Measurements from ENCODE around the gene ANO7. TPM values are rescaled to one million over a fixed set of nuclear protein-coding genes. Genes with fewer than 3 reads are reported as not detected.
A peak's percentile ranks its signal among the peaks of the same experiment; 100 is the strongest.

ANO7 gene
- total RNA-seq, 1 experiment from 2014 or later, result 0.19 TPM

DNA sequence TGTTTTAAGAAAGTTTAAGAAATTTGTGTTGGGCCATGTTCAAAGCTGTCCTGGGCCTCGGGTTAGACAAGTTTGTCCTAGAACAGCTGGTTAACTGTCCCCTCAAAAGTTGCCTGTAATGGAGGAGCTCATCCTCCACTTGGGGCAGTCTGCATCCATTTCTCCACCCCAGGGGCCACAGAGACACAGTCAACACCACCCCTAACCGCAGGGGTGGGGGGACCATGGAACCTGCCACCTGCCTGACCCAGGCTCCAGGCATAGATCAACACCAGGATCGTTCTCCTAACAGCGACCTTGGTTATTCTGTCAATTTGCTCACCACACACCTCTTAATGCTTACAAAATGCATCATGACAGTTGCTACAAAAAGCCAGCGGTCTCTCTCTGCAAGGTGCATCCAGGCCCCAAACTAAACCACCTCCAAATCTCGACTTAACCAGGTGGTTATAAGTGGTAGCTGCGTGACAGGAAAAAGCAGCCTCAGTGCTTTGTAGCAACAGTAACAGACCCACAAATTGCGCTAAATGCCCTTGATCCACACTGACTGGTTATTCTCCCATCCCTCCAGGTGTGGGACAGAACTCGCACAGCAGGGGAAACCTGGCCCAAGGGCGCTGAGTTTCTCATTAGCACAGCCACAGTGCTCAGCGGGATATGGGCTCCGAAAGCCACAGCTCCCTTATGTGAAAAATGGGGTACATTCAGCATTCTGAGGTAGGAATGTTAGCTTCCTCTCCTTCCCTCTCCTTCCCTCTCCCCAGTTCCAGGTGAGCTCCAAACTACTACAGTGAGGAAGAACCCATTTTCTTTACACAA, 79.0 kb downstream of the ANO7 start:
- Histone ChIP-seq H4K20me1 (ENCODE audit: insufficient read depth, low read depth, low read length) (peaks cover 37% of the 10 kb centered on the region), H3K27ac (ENCODE audit: low read length) (no peak overlapping the region), H3K9ac (ENCODE audit: low read length) (no peak overlapping the region), H2AFZ (ENCODE audit: low read length) (no peak overlapping the region), H3K36me3 (ENCODE audit: insufficient read depth, low read length) (peaks cover 6% of the 10 kb centered on the region; the same call in 1 of the 2 replicates), H3K79me2 (ENCODE audit: low read length) (peaks cover 60% of the 10 kb centered on the region), H3K4me3 (ENCODE audit: low read length) (no peak overlapping the region), H3K4me1 (ENCODE audit: low read length) (peaks cover 16% of the 10 kb centered on the region), H3K27me3 (ENCODE audit: low read length) (no peaks in the 10 kb centered on the region), H3K9me3 (ENCODE audit: low read length) (no peaks in the 10 kb centered on the region), H3K4me2 (ENCODE audit: low read depth, low read length, poor library complexity, severe bottlenecking) (no peak overlapping the region), H3K9me2 (replicated peaks; ENCODE audit: insufficient read depth, low read length) (no peaks in the 10 kb centered on the region)
- no peak for DNase-seq

DNA sequence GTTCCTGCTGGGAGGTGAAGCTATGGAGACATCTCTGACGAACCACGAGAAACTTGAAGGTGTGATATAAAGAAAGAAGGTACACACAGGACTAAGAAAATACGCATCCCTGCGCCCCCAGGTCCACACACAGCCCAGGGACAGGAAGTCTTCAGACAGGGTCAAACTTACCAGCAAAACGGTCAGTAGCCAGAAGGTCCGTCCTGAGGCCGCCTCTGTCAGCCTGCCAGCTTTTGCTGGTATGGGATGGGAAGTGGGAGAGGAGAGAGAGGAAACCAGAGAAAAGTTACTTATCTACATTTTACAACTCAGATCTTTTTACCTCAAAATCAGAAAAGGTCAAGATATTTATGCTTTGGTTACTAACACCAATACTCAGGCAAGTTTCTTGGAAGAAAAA, 79.8 kb downstream of the ANO7 start:
- Histone ChIP-seq H3K4me2 (ENCODE audit: low read depth, low read length, poor library complexity, severe bottlenecking) (no peak overlapping the region), H3K27ac (ENCODE audit: low read length) (no peak overlapping the region), H3K27me3 (ENCODE audit: low read length) (no peaks in the 10 kb centered on the region), H3K36me3 (ENCODE audit: insufficient read depth, low read length) (no peaks in the 10 kb centered on the region; the same call in 1 of the 2 replicates), H3K4me3 (ENCODE audit: low read length) (no peak overlapping the region), H2AFZ (ENCODE audit: low read length) (no peak overlapping the region), H3K9ac (ENCODE audit: low read length) (no peak overlapping the region), H3K4me1 (ENCODE audit: low read length) (peaks cover 21% of the 10 kb centered on the region), H3K9me3 (ENCODE audit: low read length) (no peaks in the 10 kb centered on the region), H3K79me2 (ENCODE audit: low read length) (peaks cover 63% of the 10 kb centered on the region), H4K20me1 (ENCODE audit: insufficient read depth, low read depth, low read length) (peaks cover 42% of the 10 kb centered on the region), H3K9me2 (replicated peaks; ENCODE audit: insufficient read depth, low read length) (no peaks in the 10 kb centered on the region)
- DNase-seq, result no peak

GRCh38 chr2:241268716-241269445, 80.4 kb downstream of the ANO7 start:
- DNase-seq, result no peak
- Histone ChIP-seq H3K9ac (ENCODE audit: low read length) (no peak overlapping the region), H3K9me3 (ENCODE audit: low read length) (no peaks in the 10 kb centered on the region), H3K27ac (ENCODE audit: low read length) (no peak overlapping the region), H3K4me1 (ENCODE audit: low read length) (peaks cover 23% of the 10 kb centered on the region), H3K27me3 (ENCODE audit: low read length) (no peaks in the 10 kb centered on the region), H3K9me2 (replicated peaks; ENCODE audit: insufficient read depth, low read length) (no peaks in the 10 kb centered on the region), H4K20me1 (ENCODE audit: insufficient read depth, low read depth, low read length) (peaks cover 48% of the 10 kb centered on the region), H2AFZ (ENCODE audit: low read length) (no peak overlapping the region), H3K79me2 (ENCODE audit: low read length) (peaks cover 69% of the 10 kb centered on the region), H3K4me3 (ENCODE audit: low read length) (no peak overlapping the region), H3K36me3 (ENCODE audit: insufficient read depth, low read length) (no peaks in the 10 kb centered on the region; the same call in 1 of the 2 replicates), H3K4me2 (ENCODE audit: low read depth, low read length, poor library complexity, severe bottlenecking) (no peak overlapping the region)

DNA sequence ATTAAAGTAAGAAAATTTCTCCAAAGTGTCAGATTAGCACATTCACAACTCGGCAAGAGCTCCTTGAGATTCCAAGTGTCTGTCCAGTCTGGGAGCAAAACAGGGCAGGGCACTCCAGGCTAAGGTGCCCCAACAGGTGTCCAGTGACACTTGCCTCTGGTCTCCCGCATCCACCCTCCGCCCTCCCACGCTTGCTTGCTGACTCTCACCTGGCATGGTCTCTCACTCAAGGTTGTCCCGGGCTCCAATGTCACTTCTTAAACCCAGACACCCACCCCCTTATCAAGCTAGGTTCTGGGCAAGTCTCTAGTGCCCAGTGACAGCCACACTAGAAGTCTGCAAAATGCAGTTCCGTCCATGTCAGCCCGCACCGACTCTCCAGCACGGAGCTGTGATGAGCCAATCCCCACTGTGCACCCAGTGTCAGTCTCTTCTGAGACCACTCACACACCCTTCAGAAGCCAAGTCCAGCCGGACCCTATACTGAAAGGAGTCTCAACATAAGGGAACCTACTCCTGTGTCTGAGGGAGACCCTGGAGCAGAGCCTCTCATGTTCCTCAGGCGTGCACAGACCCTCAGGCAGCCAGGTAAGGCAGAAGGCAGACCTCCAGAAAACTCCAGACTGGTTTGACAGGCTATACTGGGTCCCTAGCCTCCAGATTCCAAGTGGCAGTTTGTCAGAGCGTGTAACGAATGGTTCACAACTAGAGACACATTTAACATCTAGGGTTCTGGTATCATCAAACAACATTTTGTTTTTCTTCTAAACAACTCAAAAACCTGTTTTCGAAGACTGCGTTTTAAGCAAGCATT, 81.4 kb downstream of the ANO7 start:
- H4K20me1 ChIP-seq (ENCODE audit: insufficient read depth, low read depth, low read length), result peaks cover 58% of the 10 kb centered on the region
- no peak overlapping the region for H3K4me3 ChIP-seq (ENCODE audit: low read length)
- no peaks in the 10 kb centered on the region for H3K27me3 ChIP-seq (ENCODE audit: low read length)
- H3K9me3 ChIP-seq (ENCODE audit: low read length), result no peaks in the 10 kb centered on the region
- H3K9me2 ChIP-seq (replicated peaks; ENCODE audit: insufficient read depth, low read length), result no peaks in the 10 kb centered on the region
- no peak for DNase-seq
- H3K4me1 ChIP-seq (ENCODE audit: low read length), result peaks cover 23% of the 10 kb centered on the region
- peaks cover 77% of the 10 kb centered on the region for H3K79me2 ChIP-seq (ENCODE audit: low read length)
- no peak overlapping the region for H3K4me2 ChIP-seq (ENCODE audit: low read depth, low read length, poor library complexity, severe bottlenecking)
- H3K9ac ChIP-seq (ENCODE audit: low read length), result no peak overlapping the region
- no peak overlapping the region for H3K27ac ChIP-seq (ENCODE audit: low read length)
- no peaks in the 10 kb centered on the region; the same call in 1 of the 2 replicates for H3K36me3 ChIP-seq (ENCODE audit: insufficient read depth, low read length)
- no peak overlapping the region for H2AFZ ChIP-seq (ENCODE audit: low read length)

- H3K4me3 ChIP-seq (ENCODE audit: low read length), result no peak overlapping the region
- H3K9ac ChIP-seq (ENCODE audit: low read length), result peak overlapping the region; percentile 78; the same call in 1 of the 2 replicates
- H3K79me2 ChIP-seq (ENCODE audit: low read length), result peaks cover 83% of the 10 kb centered on the region
- peak overlapping the region; percentile 90 for H3K4me2 ChIP-seq (ENCODE audit: low read depth, low read length, poor library complexity, severe bottlenecking)
- no peaks in the 10 kb centered on the region; the same call in 1 of the 2 replicates for H3K36me3 ChIP-seq (ENCODE audit: insufficient read depth, low read length)
- no peaks in the 10 kb centered on the region for H3K27me3 ChIP-seq (ENCODE audit: low read length)
- no peaks in the 10 kb centered on the region for H3K9me2 ChIP-seq (replicated peaks; ENCODE audit: insufficient read depth, low read length)
- no peak overlapping the region for H3K27ac ChIP-seq (ENCODE audit: low read length)
- no peak for DNase-seq
- no peaks in the 10 kb centered on the region for H3K9me3 ChIP-seq (ENCODE audit: low read length)
- H2AFZ ChIP-seq (ENCODE audit: low read length), result no peak overlapping the region
- peaks cover 23% of the 10 kb centered on the region for H3K4me1 ChIP-seq (ENCODE audit: low read length)
- peaks cover 63% of the 10 kb centered on the region for H4K20me1 ChIP-seq (ENCODE audit: insufficient read depth, low read depth, low read length)
Measured at GRCh38 chr2:241270531-241270930, 82.1 kb downstream of the ANO7 start.

GRCh38 chr2:241271706-241272302, 83.3 kb downstream of the ANO7 start:
- no peak overlapping the region for H3K27ac ChIP-seq (ENCODE audit: low read length)

DNA sequence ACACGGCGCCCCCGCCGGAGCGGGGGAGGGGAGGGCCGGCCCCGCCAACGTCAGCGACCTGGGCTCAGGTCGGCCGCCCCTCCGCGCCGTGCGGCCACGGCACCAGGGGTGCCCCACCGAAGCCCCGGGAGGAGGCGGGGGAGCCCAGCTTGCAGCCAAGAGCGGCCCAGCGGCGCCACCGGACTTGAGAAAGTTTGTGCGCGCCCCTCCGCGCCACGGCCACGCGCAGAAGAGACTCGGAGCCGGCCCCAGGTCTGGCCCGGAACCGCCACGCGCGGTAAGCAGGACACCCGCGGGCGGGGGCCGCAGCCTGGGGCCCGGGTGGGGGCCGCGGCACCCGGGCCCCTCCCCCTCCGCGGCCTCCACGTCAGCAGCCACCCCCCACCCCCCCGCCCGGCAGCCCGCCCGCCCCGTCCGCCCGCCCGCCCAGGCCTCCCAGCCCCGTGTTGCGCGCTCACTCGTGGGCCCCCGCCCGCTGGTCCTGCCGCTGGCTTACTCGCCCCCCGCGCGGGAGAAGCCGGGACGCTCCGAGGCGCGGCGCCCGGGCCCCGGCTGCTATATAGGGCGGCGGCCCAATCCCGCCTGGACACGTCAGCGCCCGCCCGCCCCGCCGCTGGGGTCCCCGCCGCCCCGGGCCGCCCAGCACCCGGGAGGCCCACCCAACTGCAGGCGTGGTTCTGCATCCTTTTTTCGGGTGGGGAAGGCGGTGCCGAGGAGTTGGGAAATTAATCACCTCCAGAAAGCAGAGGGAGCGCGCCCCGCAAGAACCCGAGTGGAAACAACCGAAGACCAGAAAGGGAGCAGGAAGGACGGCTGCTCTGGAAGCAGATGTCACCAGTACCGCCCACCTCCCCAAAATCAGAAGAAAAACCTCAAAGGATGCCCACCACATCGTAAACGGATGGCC, 84.1 kb downstream of the ANO7 start:
- H3K4me3 ChIP-seq (ENCODE audit: low read length), result peak overlapping the region; percentile 80
- peak; percentile 72 for DNase-seq
- H3K9me2 ChIP-seq (replicated peaks; ENCODE audit: insufficient read depth, low read length), result no peaks in the 10 kb centered on the region
- peaks cover 84% of the 10 kb centered on the region for H3K79me2 ChIP-seq (ENCODE audit: low read length)
- H3K27ac ChIP-seq (ENCODE audit: low read length), result no peak overlapping the region
- H3K9ac ChIP-seq (ENCODE audit: low read length), result peak overlapping the region; percentile 78
- peak overlapping the region; percentile 90 for H3K4me2 ChIP-seq (ENCODE audit: low read depth, low read length, poor library complexity, severe bottlenecking)
- no peak overlapping the region for H2AFZ ChIP-seq (ENCODE audit: low read length)
- peaks cover 23% of the 10 kb centered on the region for H3K4me1 ChIP-seq (ENCODE audit: low read length)
- H3K9me3 ChIP-seq (ENCODE audit: low read length), result no peaks in the 10 kb centered on the region
- no peaks in the 10 kb centered on the region for H3K27me3 ChIP-seq (ENCODE audit: low read length)
- H4K20me1 ChIP-seq (ENCODE audit: insufficient read depth, low read depth, low read length), result peaks cover 67% of the 10 kb centered on the region
- H3K36me3 ChIP-seq (ENCODE audit: insufficient read depth, low read length), result no peaks in the 10 kb centered on the region; the same call in 1 of the 2 replicates

More at GRCh38 chr2:241271706-241272302, 83.3 kb downstream of the ANO7 start:
- H3K4me1 ChIP-seq (ENCODE audit: low read length), result peaks cover 23% of the 10 kb centered on the region
- no peaks in the 10 kb centered on the region for H3K9me3 ChIP-seq (ENCODE audit: low read length)
- peaks cover 83% of the 10 kb centered on the region for H3K79me2 ChIP-seq (ENCODE audit: low read length)
- no peaks in the 10 kb centered on the region for H3K27me3 ChIP-seq (ENCODE audit: low read length)
- peak overlapping the region; percentile 80 for H3K4me3 ChIP-seq (ENCODE audit: low read length)
- H3K36me3 ChIP-seq (ENCODE audit: insufficient read depth, low read length), result no peaks in the 10 kb centered on the region; the same call in 1 of the 2 replicates
- H2AFZ ChIP-seq (ENCODE audit: low read length), result no peak overlapping the region
- H3K9me2 ChIP-seq (replicated peaks; ENCODE audit: insufficient read depth, low read length), result no peaks in the 10 kb centered on the region
- peak overlapping the region; percentile 90 for H3K4me2 ChIP-seq (ENCODE audit: low read depth, low read length, poor library complexity, severe bottlenecking)
- peak; percentile 76 for DNase-seq
- H3K9ac ChIP-seq (ENCODE audit: low read length), result peak overlapping the region; percentile 78
- peaks cover 67% of the 10 kb centered on the region for H4K20me1 ChIP-seq (ENCODE audit: insufficient read depth, low read depth, low read length)

Measured in Karpas-422 (cell line).